Lower leg skin (tissue), 4 donors: ENCODE results near the gene NTM. TPM values are rescaled to one million over a fixed set of nuclear protein-coding genes. Genes with fewer than 3 reads are reported as not detected.

Source experiments
- DNase-seq, 2 donors: peaks; one replicate each; pipeline ENCODE4 v3.0.0-alpha.2; 2019; ENCODE audit warnings: low spot score in 2 of 2
- H3K4me3 ChIP-seq: fragments of 200-600 bp; sonication (generic); 2 replicates; pipeline ENCODE4 v1.5.1; 2017; ENCODE audit warnings: mild to moderate bottlenecking, low read depth; ENCODE audit not compliant: poor library complexity, severe bottlenecking
- CTCF ChIP-seq, 3 donors: fragments of 450-650 bp; IDR thresholded peaks; one replicate each; pipeline ENCODE4 v1.5.1; 2016; ENCODE audit warnings: antibody characterized with exemption in 3 of 3, mild to moderate bottlenecking in 3 of 3, moderate library complexity in 2 of 3
- POLR2A ChIP-seq, 2 donors: fragments of 450-650 bp; IDR thresholded peaks; one replicate each; pipeline ENCODE4 v1.6.1; 2016 to 2017; ENCODE audit warnings: antibody characterized with exemption in 2 of 2, mild to moderate bottlenecking in 1 of 2, moderate library complexity in 1 of 2
- WGBS, 2 donors: methylation state at CpG; one replicate each; pipeline ENCODE4 v1.1.5; 2018; 5-methylcytosine and 5-hydroxymethylcytosine counted together
- intact Hi-C: fragments of 100-400 bp; cut with DNase I; formaldehyde crosslinking; loops from one replicate; pipeline ENCODE4 v1.15.0; 2023; ENCODE audit warnings: low total_unique reads
- total RNA-seq, 4 donors: library from RNA; depleted of rRNA; stranded (reverse); fragments of >200 nt; gene quantifications; one replicate each; pipeline ENCODE4 v1.1.0, GENCODE V29; 2016

Gene NTM
- total RNA-seq, 4 donors from 2014 or later, result 2.8 to 5.7 (median 4.9) TPM

- TF ChIP-seq POLR2A (IDR thresholded peaks at IDR 0.05) (no peak), CTCF (IDR thresholded peaks at IDR 0.05) (no peak)
- H3K4me3 ChIP-seq, result no peak overlapping the region
- 80 to 81% methylated on average over 12 of the region's 12 CpGs for WGBS, 2 donors
- no peak for DNase-seq
- intact Hi-C loops, result no loop called here
Measured at GRCh38 chr11:132185726-132186592, 815.5 kb downstream of the NTM start.

GRCh38 chr11:132186699-132187098 is 816.3 kb downstream of the NTM start:
- 60 to 68% methylated on average over 6 of the region's 6 CpGs for WGBS, 2 donors
- no peak for DNase-seq
- intact Hi-C loops, result no loop called here
- TF ChIP-seq CTCF (IDR thresholded peaks at IDR 0.05), result no peak
- TF ChIP-seq POLR2A (IDR thresholded peaks at IDR 0.05), result no peak
- H3K4me3 ChIP-seq, result no peak overlapping the region

GRCh38 chr11:132187386-132187785 is 817.0 kb downstream of the NTM start:
- no peak for DNase-seq
- intact Hi-C loops, result no loop called here
- no peak for TF ChIP-seq POLR2A (IDR thresholded peaks at IDR 0.05)
- no peak for TF ChIP-seq CTCF (IDR thresholded peaks at IDR 0.05)
- 87 to 90% methylated on average over 4 of the region's 4 CpGs for WGBS, 2 donors
- no peak overlapping the region for H3K4me3 ChIP-seq

- intact Hi-C loops, result no loop called here
- 85 to 93% methylated on average over 4 of the region's 4 CpGs for WGBS, 2 donors
- TF ChIP-seq POLR2A (IDR thresholded peaks at IDR 0.05) (no peak), CTCF (IDR thresholded peaks at IDR 0.05) (no peak)
- no peak overlapping the region for H3K4me3 ChIP-seq
- no peak for DNase-seq
Measured at GRCh38 chr11:132187814-132188213, 817.4 kb downstream of the NTM start.

- no peak for DNase-seq
- 97 to 100% methylated on average over 1 of the region's 1 CpG for WGBS, 2 donors
- TF ChIP-seq POLR2A (IDR thresholded peaks at IDR 0.05) (no peak), CTCF (IDR thresholded peaks at IDR 0.05) (no peak)
- intact Hi-C loops, result no loop called here
- H3K4me3 ChIP-seq, result no peak overlapping the region
Measured at GRCh38 chr11:132196928-132197327, 826.5 kb downstream of the NTM start.
